SKM-1 treated with dmso at 0.1 percent for 144 hours (cell line): ENCODE measurements around the gene RAC2.

Source experiments
- DNase-seq: peaks from one replicate; lab custom pipeline; 2025; ENCODE audit not compliant: unreplicated experiment; lab: John Stamatoyannopoulos, UW

RAC2 gene

GRCh38 chr22:37244114-37244921, at the start of gene RAC2:
Gene RAC2 (minus strand): TSS chr22:37244269. CDS start chr22:37244148, 121 bp downstream.
- peak; percentile 94 for DNase-seq

DNA sequence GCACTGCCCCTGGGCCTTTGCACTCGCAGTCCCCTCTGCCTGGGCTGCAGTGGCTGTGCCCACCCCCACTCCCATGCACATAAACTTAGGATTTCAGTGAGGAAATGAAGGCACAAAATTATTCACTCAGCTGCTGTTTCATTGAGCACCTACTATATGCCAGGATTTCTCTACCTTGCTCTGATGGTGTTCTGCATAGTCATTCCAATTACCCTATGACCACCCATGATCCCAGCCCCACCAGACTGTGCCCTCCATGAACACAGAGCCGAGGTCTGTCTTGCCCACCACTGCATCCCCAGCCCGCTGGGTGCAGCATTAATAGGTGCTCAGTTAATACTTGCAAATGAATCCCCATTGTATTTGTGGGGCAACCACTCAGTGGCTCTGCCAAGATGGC, 49.1 kb upstream of the RAC2 start:
- DNase-seq: no peak

GRCh38 chr22:37292641-37293040, 48.6 kb upstream of the RAC2 start:
- no peak for DNase-seq

GRCh38 chr22:37291559-37292298, 47.7 kb upstream of the RAC2 start:
- no peak for DNase-seq

DNA sequence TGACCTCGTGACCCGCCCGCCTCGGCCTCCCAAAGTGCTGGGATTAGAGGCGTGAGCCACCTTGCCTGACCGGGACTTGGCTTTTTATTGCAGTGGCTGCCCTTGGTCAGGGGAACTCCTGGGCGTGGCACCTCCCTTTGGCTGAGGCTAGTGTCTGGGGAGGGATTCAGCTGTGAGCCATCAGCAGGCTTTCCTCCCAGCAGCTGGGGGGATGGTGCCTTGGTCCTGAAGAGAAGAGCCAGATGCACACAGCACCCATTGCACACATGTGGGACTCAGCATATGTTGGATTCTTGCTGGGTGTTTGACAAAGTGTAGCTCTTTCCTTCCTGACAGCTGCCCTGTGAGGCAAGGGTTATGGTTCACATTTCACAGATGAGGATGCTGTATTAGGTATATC, 46.7 kb upstream of the RAC2 start:
- DNase-seq: no peak

- DNase-seq: no peak
These were observed 45.2 kb upstream of the RAC2 start for GRCh38 chr22:37289156-37289735.

GRCh38 chr22:37288521-37288920, 44.5 kb upstream of the RAC2 start:
- DNase-seq: no peak

GRCh38 chr22:37287550-37287951, 43.5 kb upstream of the RAC2 start:
- no peak for DNase-seq

GRCh38 chr22:37285937-37286336, 41.9 kb upstream of the RAC2 start:
- DNase-seq: no peak

GRCh38 chr22:37284805-37285355, 40.8 kb upstream of the RAC2 start:
- peak; percentile 99 for DNase-seq

DNA sequence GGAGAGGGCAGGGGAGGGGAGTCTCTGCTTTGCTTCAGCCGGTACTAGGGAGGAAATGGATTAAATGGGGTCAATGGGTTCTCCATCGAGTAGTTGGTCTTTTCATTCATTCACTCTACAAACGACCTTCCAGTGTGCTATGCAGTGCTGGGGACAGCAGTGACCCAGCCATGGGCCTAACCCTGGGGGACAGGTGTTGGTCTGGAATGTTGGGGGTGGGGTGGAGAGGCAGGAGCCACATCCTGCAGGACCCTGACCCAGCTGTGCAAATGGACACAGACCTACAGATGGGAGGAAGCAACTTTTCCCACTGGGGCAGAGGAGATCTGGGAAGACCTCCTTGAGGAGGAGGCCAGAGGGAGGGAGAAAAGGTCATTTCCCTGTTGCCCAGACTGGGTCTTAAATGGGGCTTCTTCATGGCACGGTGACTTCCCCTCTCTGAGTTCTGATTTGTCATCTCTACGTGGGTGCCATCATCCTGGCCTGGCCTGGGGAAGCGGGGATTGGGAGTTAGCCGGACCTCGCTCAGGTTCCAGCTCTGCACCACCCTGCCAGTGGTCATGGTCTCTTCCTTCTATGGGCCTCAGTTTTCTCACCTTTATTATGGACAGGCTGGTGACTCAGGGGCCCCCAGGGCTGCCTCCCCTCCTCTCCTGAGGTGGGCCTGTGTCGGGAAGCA, 40.2 kb upstream of the RAC2 start:
- DNase-seq: no peak

- DNase-seq: peak; percentile 19
These were observed 39.4 kb upstream of the RAC2 start for GRCh38 chr22:37283393-37283937.

- peak; percentile 48 for DNase-seq
These were observed 38.3 kb upstream of the RAC2 start, which contains the start of gene CYTH4 for GRCh38 chr22:37282385-37282677. Gene CYTH4 (plus strand): TSS chr22:37282508. CDS start chr22:37282570, 62 bp downstream.

- DNase-seq: no peak
These were observed 37.7 kb upstream of the RAC2 start for GRCh38 chr22:37281646-37282384.

DNA sequence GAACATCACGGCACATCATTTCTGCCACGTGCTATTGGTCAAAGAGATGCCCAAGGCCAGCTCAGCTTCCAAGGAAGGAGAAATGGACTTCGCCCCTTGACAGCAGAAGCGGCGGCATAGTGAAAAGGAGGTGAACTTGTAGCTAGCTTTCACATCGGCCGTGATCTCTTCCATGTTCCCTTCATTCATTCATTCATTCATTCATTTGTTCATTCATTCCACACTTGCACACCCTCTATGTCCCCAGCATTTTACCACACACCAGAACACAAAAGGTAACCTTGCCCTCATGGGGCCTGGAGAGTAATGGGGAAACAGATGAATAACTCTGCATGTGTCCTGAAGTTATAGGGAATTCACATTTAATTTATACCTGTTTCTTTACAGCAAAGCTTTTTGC, 37.1 kb upstream of the RAC2 start:
- DNase-seq: no peak

DNA sequence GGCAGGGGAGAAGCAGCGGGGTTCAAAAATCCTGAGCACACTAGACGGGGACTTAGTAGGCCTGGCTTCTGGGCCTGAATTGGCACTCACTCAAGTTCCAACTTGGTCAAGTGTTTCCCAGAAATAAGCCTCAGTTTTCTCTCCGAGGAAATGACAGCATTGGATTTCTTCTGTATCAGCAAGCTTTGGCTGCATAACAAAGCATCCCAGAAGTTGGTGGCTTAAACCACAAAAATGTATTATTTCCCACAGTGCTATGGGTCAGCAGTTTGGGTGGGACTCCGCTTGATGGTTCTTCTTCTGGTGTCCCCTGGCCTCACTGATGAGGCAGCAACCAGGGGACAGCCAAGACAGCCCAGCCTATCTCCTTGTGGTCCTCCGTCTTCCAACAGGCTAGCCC, 36.6 kb upstream of the RAC2 start:
- DNase-seq: no peak

DNA sequence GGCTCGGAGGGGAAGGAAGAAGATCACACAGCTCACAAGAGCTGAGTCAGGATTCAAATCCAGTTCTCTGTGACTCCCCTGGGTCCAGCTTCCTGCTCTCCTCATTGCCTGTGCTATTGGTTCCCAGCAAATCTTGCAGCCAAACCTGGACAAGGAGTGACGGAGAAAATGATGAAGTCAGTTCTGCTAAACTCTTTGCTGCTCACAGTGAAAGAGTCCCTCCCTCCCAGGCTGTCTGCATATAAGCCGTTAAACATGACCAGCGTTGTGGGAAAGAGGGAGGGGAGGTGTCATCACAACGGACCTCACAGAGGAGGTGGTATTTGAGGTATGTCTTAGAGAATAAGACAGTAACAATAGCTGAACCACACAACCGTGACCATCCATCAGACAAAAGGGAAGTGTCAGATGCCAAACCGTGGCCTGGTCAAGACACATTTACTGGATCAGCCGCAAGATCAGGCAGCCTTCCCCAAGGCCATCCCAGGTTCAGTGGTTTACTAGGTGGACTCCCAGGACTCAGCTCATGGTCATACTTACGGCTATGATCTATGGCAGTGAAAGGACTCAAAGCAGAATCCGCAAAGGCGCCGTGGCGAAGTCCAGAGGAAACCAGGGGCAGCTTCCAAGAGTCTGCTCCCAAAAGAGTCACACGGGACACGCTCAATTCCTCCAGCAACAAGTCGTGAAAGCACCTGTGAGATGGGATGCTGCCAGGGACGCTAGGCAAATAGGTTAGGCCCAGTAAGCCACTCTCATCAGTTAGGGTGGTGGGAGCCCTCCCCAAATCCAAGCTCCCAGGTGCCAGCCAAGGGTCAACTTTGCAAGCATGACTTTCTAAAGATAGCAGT, 35.5 kb upstream of the RAC2 start:
- peak; percentile 92 for DNase-seq

DNA sequence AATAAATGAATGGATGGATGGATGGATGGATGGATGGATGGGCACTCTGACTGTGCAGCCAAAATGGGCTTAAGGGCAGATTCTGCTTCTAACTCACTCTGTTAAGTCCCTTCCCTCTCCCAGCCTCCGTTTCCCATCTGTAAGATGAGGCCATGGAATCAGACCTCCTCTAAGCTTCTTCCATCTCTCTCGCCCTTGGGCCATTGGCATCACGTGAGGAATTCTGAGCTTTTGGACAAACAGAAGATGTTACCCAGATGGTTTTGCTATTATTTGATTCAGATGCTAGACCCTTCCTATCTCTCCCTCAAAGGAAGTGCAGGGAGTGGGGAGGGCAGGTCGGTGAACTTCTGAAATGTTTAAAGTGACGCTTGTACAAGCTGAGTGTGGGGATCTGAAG, 34.2 kb upstream of the RAC2 start:
- DNase-seq: no peak

DNA sequence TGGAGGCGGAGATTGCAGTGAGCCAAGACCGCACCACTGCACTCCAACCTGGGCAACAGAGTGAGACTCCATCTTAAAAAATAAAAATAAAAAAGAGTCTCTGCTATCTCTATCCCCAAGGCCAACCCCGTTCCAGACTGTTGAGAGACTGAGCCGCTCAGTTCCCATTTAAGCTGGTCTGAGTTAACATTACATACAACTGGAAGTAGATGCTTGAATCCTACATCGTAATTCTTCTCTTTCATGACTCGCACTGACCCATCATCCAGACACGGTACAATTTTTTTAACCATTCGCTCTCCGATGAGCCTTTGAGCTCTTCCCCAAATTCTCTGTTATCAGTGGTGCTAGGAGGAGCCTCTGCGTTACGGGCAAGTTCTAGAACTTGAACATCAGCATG, 33.3 kb upstream of the RAC2 start:
- no peak for DNase-seq
